AG20443 (cell line): ENCODE measurements around the gene SP7.
A peak's percentile ranks its signal among the peaks of the same experiment; 100 is the strongest.
"Not testable (repeated sequence)": the region's sequence is repeated elsewhere in the genome, so short reads cannot be mapped to it uniquely, and the experiment has no call there.

Experiments used
- DNase-seq: peaks from one replicate; pipeline ENCODE4 v3.0.0; 2012; ENCODE audit warnings: low spot score, mixed read lengths

SP7 gene

GRCh38 chr12:53336181-53336681 lies at the start of gene SP7:
Gene SP7, minus strand, starts transcription at chr12:53336354. Its CDS starts 708 bp downstream, at chr12:53335646.
- peak; percentile 38 for DNase-seq

GRCh38 chr12:53383258-53383657 lies 47.1 kb upstream of the SP7 start:
- DNase-seq = no peak

DNA sequence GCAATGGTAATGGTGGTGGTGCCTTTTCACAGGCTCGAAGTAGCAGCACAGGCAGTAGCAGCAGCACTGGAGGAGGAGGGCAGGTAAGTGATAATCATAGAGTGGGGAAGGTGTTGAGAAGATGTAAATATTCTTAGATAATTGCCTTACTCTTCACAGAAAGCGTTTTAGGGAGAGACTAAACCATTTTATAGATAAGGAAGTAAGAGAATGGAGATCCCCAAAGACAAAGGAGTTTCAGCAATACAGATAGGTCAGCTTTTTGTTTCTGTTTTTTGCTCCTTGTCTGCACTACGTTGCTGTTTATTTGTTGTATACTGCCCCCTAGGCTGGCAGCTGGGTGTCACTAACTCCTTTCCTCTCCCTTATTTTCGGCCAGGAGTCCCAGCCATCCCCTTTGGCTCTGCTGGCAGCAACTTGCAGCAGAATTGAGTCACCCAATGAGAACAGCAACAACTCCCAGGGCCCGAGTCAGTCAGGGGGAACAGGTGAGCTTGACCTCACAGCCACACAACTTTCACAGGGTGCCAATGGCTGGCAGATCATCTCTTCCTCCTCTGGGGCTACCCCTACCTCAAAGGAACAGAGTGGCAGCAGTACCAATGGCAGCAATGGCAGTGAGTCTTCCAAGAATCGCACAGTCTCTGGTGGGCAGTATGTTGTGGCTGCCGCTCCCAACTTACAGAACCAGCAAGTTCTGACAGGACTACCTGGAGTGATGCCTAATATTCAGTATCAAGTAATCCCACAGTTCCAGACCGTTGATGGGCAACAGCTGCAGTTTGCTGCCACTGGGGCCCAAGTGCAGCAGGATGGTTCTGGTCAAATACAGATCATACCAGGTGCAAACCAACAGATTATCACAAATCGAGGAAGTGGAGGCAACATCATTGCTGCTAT lies 45.8 kb upstream of the SP7 start:
- DNase-seq = peak; percentile 24

DNA sequence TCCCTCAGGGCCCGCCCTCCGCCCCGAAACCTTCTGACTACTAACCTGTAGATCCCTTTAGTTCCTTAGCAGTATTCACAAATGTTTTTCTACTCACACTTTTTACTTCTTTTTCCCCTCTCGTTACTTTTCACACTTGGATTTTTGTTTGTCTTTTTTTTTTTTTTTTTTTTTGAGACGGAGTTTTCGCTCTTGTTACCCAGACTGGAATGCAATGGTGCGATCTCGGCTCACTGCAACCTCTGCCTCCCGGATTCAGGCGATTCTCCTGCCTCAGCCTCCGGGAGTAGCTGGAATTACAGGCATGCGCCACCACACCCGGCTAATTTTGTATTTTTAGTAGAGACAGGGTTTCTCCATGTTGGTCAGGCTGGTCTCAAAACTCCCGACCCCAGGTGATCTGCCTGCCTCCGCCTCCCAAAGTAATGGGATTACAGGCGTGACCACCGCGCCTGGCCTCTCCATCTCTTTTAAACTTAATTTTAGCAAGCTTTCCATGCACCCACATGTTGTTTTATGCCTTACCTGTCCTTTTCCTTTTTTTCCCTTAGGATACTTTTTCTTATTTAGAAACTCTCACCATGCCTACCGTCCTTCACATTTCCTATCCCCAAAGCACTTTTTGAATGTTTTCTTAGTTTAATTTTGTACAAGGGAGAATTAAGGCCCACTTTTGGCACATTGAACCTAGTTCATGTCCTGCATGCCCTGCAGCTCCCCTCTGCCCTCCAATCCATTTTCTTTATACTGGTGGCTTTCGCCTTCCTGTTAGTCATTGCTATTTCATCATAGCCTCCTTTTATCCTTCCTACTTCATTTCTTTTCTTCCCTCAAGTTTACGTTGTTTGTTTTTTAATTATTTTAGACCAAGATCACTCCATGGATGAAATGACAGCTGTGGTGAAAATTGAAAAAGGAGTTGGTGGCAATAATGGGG lies 44.9 kb upstream of the SP7 start:
- peak; percentile 14 for DNase-seq

DNA sequence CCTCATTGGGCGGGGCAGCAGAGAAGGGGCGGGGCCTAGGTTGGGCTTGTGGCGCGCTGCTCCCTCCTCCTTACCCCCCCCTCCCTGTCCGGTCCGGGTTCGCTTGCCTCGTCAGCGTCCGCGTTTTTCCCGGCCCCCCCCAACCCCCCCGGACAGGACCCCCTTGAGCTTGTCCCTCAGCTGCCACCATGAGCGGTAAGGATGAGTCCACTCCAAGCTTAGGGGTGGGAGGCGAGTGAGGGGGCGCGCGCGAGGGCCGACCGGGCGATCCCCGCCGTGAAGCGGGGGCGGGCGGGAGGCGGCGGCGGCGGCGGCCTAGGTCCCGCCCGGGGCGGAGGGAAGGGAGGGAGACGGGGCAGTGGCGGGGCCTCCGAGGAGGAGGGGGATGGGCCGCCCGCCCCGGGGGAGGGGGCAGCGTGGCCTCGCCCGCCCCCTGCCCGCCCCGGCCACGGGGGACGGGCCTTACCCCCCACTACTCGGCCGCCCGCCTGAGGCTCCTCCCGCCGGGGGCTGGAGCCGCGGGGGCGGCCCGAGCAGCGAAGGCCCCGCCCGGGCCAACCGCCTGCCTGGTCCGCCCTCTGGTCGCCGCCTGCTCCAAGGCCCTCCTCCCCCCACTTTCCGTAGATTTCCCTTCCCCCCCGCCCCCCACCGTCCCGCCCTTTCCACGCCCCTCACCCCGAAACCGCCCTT lies 44.1 kb upstream of the SP7 start, which contains the start of gene SP1:
SP1 (plus strand) TSS at position 73 of the 690 bp plus-strand sequence; CDS start at position 189, 116 bp downstream.
- peak; percentile 92 for DNase-seq

DNA sequence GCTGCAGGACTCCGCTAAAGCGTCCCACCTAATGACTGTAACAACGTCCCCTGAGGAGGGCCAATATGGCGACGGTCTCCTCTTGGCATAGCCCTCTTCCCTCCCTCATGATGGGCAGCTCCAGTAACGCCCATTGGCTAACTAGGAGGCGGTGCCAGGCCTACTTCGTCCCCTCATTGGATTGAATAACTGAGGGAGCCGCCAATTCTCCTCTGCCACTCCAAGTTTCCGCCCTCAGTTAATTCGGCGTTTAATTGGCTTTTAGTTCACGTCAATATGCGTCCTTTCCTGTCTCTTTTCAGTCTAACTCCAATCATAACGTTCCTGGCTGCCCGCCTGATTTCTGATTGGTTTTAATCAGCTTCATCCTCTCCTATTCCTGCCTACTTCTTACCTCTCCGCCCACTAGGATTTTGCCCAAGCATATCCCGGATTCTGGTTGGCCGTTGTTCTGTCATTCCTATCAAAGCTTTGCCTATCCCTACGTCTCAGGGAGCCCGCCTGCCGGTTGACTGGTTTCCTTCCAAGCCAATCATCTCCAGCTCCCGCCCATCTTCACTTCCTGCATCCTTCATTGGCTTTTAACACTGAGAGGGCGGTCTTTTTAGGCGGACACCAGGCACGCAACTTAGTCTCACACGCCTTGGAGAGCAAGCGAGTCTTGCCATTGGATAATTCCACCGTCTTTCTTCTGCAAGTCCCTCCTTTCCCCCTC lies 43.4 kb upstream of the SP7 start:
- DNase-seq = peak; percentile 93

DNA sequence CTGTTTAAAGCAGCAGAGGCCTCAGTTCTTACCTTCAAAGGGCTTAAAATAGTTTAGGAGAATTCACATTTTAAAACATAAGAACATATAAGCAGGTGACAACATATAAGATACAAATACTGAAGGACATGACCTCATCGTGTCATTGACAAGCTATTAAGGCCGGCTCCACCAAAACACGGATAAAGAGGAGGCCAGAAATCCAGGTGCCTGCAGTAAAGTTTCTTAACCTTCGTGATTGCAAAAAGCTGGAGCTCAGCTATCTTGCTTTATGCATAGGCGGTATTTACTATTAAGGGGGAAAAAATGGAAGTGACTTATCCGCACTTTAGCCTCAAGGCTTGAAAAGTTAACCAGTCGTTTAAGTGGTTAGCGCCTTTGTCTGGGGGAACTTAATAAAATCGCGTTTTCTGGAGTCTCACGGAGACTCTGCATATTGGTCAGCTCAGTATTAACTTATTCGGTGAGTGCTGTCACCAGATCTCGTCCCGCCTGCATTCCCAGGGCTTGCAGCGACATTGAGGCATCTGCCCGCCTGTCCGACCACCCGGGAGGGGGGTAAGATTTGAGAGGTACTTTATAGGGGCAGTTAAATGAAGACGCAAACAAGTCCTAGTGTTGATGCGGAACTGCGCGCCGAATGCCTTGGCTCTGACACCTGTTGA lies 42.7 kb upstream of the SP7 start:
- DNase-seq = no peak

GRCh38 chr12:53378222-53378621 lies 42.1 kb upstream of the SP7 start:
- no peak for DNase-seq

GRCh38 chr12:53376747-53377146 lies 40.6 kb upstream of the SP7 start:
- DNase-seq = no peak

DNA sequence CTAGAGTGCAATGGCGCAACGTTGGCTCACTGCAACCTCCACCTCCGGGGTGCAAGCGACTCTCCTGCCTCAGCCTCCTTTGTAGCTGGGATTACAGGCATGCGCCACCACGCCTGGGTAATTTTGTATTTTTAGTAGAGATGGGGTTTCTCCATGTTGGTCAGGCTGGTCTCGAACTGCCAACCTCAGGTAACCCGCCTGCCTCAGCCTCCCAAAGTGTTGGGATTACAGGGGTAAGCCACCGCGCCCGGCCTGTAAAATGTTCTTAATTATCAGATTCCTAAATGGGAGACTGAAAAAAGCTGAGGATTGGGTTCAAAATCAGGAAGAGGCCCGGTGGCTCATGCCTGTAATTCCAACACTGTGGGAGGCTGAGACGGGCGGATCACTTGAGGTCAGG lies 38.1 kb upstream of the SP7 start:
- not testable (repeated sequence) for DNase-seq

- DNase-seq = not testable (repeated sequence)
Observed at GRCh38 chr12:53373554-53374133, 37.5 kb upstream of the SP7 start.

GRCh38 chr12:53365245-53365904 lies 29.2 kb upstream of the SP7 start:
- peak; percentile 36 for DNase-seq

- not testable (repeated sequence) for DNase-seq
Observed at GRCh38 chr12:53361638-53362037, 25.5 kb upstream of the SP7 start.

GRCh38 chr12:53358836-53359419 lies 22.8 kb upstream of the SP7 start:
- DNase-seq = no peak

- no peak for DNase-seq
Observed at GRCh38 chr12:53355121-53355520, 19.0 kb upstream of the SP7 start.

DNA sequence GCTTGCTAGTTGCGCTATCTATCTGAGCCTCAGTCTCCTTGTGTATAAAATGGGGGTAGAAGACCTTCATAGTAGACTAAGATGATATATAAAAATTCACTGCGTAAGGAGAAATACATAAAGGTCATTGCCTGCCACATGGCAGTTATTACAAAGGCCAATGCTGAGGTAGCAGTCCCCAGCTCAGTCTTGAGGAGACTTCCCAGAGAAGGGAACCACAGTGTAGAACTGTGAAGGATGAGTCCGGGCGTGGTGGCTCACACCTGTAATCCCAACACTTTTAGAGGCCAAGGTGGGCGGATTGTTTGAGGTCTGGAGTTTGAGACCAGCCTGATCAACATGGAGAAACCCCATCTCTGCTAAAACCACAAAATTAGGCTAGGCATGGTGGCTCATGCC lies 17.1 kb upstream of the SP7 start:
- DNase-seq = no peak

DNA sequence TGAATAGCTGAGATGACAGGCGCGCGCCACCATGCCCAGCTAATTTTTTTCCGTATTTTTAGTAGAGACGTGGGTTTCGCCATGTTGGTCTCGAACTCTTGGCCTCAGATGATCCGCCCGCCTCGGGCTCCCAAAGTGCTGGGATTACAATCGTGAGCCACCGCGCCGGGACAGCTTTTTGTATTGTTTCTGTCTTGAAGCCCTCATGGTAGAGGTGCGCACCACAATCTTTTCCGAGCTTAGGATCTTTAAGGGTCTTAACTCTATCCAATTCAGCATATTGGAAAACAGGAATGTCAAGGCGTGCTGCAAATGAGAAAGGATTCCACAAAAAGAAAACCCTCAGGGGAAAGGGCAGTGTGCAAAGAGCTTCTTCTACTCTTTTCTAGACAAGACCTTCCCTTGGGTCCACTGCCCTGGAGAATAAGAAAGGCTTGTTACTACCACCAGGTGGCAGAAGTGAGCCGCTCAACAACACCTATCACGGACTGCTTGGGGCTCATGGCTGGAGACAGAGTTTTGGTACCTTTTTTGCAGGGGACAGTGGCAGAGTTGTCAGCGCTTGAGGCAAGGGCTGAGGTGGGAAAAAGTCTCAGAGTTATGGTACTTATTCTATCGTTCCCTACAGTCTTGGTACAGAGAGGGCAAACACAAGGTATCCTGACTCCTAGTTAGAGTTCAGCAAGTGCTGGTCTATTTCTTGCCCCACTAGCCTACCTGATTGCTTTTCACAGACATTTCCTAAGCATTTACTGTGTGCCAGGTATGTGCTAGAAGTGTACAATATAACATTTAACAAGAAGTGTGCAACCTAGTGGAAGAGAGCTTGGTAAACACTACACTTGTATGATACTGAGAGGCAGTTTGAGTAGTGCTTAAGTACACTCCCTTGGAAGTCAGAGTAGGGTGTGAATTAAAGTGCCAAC lies 16.4 kb upstream of the SP7 start:
- peak; percentile 71 for DNase-seq

- DNase-seq = no peak
Observed at GRCh38 chr12:53347905-53348304, 11.8 kb upstream of the SP7 start.
